ENCODE results near the gene CHCHD5. TPM values are rescaled to one million over a fixed set of nuclear protein-coding genes. Genes with fewer than 3 reads are reported as not detected.

Gene CHCHD5
- total RNA-seq, 1 experiment from 2014 or later: 32.3 TPM

- Mint-ChIP-seq H3K36me3 (ENCODE audit: insufficient read depth in 1 of 3, low read depth in 3 of 3) (no peaks in the 10 kb centered on the region; a peak in 1 of 7 replicates), H3K9me3 (no peaks in the 10 kb centered on the region; a peak in 1 of 5 replicates), H3K27me3 (ENCODE audit: low read depth) (no peaks in the 10 kb centered on the region), H3K27ac (no peak overlapping the region), H3K4me1 (peaks cover 24 to 28% of the 10 kb centered on the region in 2 experiments), H3K4me3 (no peak overlapping the region)
- H3K14ac ChIP-seq (ENCODE audit: insufficient read depth, low read length): no peak overlapping the region
- no peak overlapping the region for H3K18ac ChIP-seq (ENCODE audit: insufficient read length, low read depth, low read length)
- H4K8ac ChIP-seq (replicated peaks; ENCODE audit: insufficient read length, low read depth, low read length): no peak overlapping the region
- no peak overlapping the region for H3K4ac ChIP-seq (ENCODE audit: low read depth, low read length)
- no peak overlapping the region for H2BK12ac ChIP-seq (ENCODE audit: insufficient read length, low read depth, low read length)
- no peak overlapping the region for H3K27ac ChIP-seq (ENCODE audit: insufficient read length, low read depth, low read length)
- no peaks in the 10 kb centered on the region for H3K27me3 ChIP-seq (ENCODE audit: insufficient read depth, low read length)
- no peak overlapping the region for H2BK15ac ChIP-seq (ENCODE audit: low read depth, low read length)
- H2AK5ac ChIP-seq (ENCODE audit: insufficient read length, low read length): no peak overlapping the region
- no peak overlapping the region for H4K91ac ChIP-seq (ENCODE audit: insufficient read length, low read depth, low read length)
- H3K23me2 ChIP-seq (ENCODE audit: insufficient read length, low read depth, low read length, poor library complexity, severe bottlenecking): no peaks in the 10 kb centered on the region
- WGBS (ENCODE audit: extremely low coverage, insufficient read length, low lambda C conversion rate): no CpG with 5 or more reads among the region's 6 CpGs
- H3K79me1 ChIP-seq (ENCODE audit: insufficient read depth, low read depth, low read length, poor library complexity, severe bottlenecking): no peaks in the 10 kb centered on the region
- H2AFZ ChIP-seq (ENCODE audit: low read length): no peak overlapping the region
- H4K5ac ChIP-seq (ENCODE audit: insufficient read length, low read depth, low read length): no peak overlapping the region
- H3K56ac ChIP-seq (ENCODE audit: insufficient read length, low read depth, low read length): no peak overlapping the region
- no peak overlapping the region for H2BK20ac ChIP-seq (ENCODE audit: low read depth, low read length, poor library complexity, severe bottlenecking)
- TF ChIP-seq CTCF (conservative IDR thresholded peaks at IDR 0.05): no peak
- H3K79me2 ChIP-seq (ENCODE audit: insufficient read depth, low read length): no peaks in the 10 kb centered on the region
- no peaks in the 10 kb centered on the region for H3K9me3 ChIP-seq (ENCODE audit: control insufficient read depth, low read depth, low read length)
- H3T11ph ChIP-seq (ENCODE audit: low read length): no peak overlapping the region
- no peak overlapping the region for H3K9ac ChIP-seq (ENCODE audit: extremely low read depth, insufficient read length, low read length)
- H2BK120ac ChIP-seq (ENCODE audit: low read depth, low read length, poor library complexity, severe bottlenecking): no peak overlapping the region
- peaks cover 6% of the 10 kb centered on the region for H3K4me1 ChIP-seq (ENCODE audit: insufficient read depth, low read length)
- no peak overlapping the region for H2BK5ac ChIP-seq (ENCODE audit: insufficient read length, low read length)
- H4K20me1 ChIP-seq (ENCODE audit: control insufficient read depth, insufficient read depth, insufficient read length): no peaks in the 10 kb centered on the region
- H3K23ac ChIP-seq (ENCODE audit: insufficient read length, low read depth, low read length): no peak overlapping the region
- DNase-seq: no peak
- H3K4me2 ChIP-seq (ENCODE audit: insufficient read depth, insufficient read length, low read length): no peak overlapping the region
Observed at GRCh38 chr2:112629224-112629623, 44.8 kb downstream of the CHCHD5 start.
